Activated CD4-positive, alpha-beta T cell treated with anti-CD3 and anti-CD28 coated beads, Interleukin-2, amount 10 ng/mL, durations not matched to agents 24 days and 14 days (primary cell): Measurements from ENCODE around the gene VAV2. TPM values are rescaled to one million over a fixed set of nuclear protein-coding genes. Genes with fewer than 3 reads are reported as not detected.

Experiments
- DNase-seq: peaks from one replicate; pipeline ENCODE4 v3.0.0; 2022
- H3K27ac Mint-ChIP-seq: one replicate; pipeline ENCODE4 v1.8.0; 2022; ENCODE audit warnings: mild to moderate bottlenecking, mixed read lengths
- H3K27me3 Mint-ChIP-seq: one replicate; pipeline ENCODE4 v1.8.0; 2022; ENCODE audit warnings: mixed read lengths
- H3K36me3 Mint-ChIP-seq: one replicate; pipeline ENCODE4 v1.8.0; 2022; ENCODE audit warnings: low read depth, mild to moderate bottlenecking, mixed read lengths
- H3K4me1 Mint-ChIP-seq: one replicate; pipeline ENCODE4 v1.8.0; 2021; ENCODE audit warnings: mixed read lengths
- H3K4me3 Mint-ChIP-seq: one replicate; pipeline ENCODE4 v1.8.0; 2022; ENCODE audit warnings: mild to moderate bottlenecking, moderate library complexity, mixed read lengths
- H3K9me3 Mint-ChIP-seq: one replicate; pipeline ENCODE4 v1.8.0; 2021; ENCODE audit warnings: mixed read lengths
- intact Hi-C: fragments of 100-400 bp; cut with micrococcal nuclease; formaldehyde crosslinking; loops from one replicate; pipeline ENCODE4 v1.15.1; 2023
- total RNA-seq: library from RNA; stranded (reverse); gene quantifications from 2 replicates; pipeline ENCODE4 v1.2.3, GENCODE V29; 2022

Gene VAV2
- total RNA-seq, 1 donor from 2014 or later = 9.0 TPM

DNA sequence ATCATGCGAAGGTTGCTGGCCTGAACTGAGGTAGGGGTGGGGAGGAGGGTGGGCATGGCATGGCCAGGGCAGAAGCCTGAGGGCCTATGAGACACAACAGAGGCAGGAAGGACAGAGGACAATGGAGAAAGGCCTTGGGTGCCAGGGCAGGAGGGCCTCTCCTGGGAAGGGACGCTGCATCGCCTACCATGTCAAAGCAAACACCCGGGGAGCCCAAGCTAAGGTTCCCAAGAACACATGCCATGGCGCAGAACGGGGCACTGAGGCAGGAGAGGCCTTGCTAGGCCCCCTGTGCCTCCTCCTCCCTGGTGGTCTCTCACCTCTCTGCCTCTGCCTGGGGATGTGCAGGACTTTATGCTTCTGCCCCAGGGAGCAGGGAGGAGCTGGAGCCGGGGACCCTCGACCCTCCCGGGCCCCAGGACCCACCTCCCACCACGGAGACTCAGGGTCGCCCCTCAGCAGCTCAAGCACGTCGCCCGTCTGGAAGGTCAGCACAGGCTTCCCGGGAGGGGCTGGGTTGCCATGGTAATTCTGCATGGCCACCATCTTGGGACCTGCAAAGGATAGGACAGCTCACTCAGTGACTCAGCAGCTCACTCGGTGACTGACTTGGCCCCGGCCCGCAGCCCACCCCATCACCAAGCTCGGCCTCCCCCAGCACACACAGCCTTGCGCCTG, 213.6 kb downstream of the VAV2 start:
- intact Hi-C loops = no loop called here
- no peak for DNase-seq
- H3K27ac Mint-ChIP-seq = no peak overlapping the region
- H3K4me3 Mint-ChIP-seq = no peak overlapping the region
- no peaks in the 10 kb centered on the region for H3K27me3 Mint-ChIP-seq
- H3K4me1 Mint-ChIP-seq = no peaks in the 10 kb centered on the region
- H3K36me3 Mint-ChIP-seq = peaks cover 1% of the 10 kb centered on the region
- H3K9me3 Mint-ChIP-seq = no peaks in the 10 kb centered on the region

- no peak overlapping the region for H3K4me3 Mint-ChIP-seq
- H3K9me3 Mint-ChIP-seq = no peaks in the 10 kb centered on the region
- no peaks in the 10 kb centered on the region for H3K4me1 Mint-ChIP-seq
- intact Hi-C loops = no loop called here
- H3K27me3 Mint-ChIP-seq = no peaks in the 10 kb centered on the region
- DNase-seq = no peak
- H3K27ac Mint-ChIP-seq = no peak overlapping the region
- peaks cover 1% of the 10 kb centered on the region for H3K36me3 Mint-ChIP-seq
These were observed 214.3 kb downstream of the VAV2 start for GRCh38 chr9:133777871-133778270.

GRCh38 chr9:133777068-133777791, 214.9 kb downstream of the VAV2 start:
- Mint-ChIP-seq H3K4me1 (no peaks in the 10 kb centered on the region), H3K36me3 (peaks cover 1% of the 10 kb centered on the region), H3K9me3 (no peaks in the 10 kb centered on the region), H3K27me3 (no peaks in the 10 kb centered on the region), H3K4me3 (no peak overlapping the region), H3K27ac (no peak overlapping the region)
- no peak for DNase-seq
- intact Hi-C loops = no loop called here

GRCh38 chr9:133775951-133776905, 215.9 kb downstream of the VAV2 start:
- no peaks in the 10 kb centered on the region for H3K4me1 Mint-ChIP-seq
- H3K27me3 Mint-ChIP-seq = no peaks in the 10 kb centered on the region
- H3K36me3 Mint-ChIP-seq = peaks cover 1% of the 10 kb centered on the region
- H3K27ac Mint-ChIP-seq = no peak overlapping the region
- no peak for DNase-seq
- intact Hi-C loops = no loop called here
- H3K9me3 Mint-ChIP-seq = no peaks in the 10 kb centered on the region
- H3K4me3 Mint-ChIP-seq = no peak overlapping the region

DNA sequence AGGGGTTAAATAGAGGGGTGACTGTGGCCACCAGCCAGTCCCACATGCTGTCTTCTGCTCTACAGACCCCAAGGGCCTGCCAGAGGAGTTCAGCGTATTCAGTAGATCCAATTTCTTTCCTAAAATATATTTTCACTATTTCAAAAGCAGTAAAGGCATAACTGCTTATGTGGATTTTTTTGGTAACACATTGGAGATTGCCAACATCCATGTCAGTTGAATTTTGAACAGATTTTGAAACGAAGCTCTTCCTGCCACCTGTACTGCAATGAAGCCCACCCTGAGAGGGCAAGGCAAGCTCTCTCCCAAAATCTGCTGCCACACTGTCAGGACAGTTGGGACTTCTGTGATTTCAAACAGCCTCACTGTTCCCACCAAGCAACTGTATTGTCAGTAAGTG, 216.8 kb downstream of the VAV2 start:
- H3K36me3 Mint-ChIP-seq = peaks cover 1% of the 10 kb centered on the region

DNA sequence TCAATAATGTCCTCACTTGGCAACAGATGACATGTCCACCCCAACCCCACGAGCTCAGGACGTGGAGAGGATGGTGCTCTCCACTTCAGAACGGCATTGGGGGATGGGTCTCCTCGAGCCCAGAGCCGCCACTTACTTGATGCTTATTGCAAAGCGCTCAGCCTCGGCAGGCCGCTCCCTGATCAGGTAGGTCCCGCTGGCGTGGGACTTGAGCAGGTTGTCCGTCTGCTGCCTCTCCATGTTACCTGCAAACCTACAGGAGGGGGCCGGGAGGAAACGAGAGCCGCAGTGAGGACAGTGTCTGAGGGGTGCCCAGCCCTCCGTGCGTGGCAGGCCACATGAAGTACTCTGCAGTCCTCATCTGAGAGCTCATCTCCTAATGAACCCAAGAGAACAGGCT, 217.3 kb downstream of the VAV2 start:
- peaks cover 1% of the 10 kb centered on the region for H3K36me3 Mint-ChIP-seq
- H3K4me3 Mint-ChIP-seq = no peak overlapping the region
- H3K27me3 Mint-ChIP-seq = no peaks in the 10 kb centered on the region
- no peak for DNase-seq
- intact Hi-C loops = no loop called here
- no peak overlapping the region for H3K27ac Mint-ChIP-seq
- H3K4me1 Mint-ChIP-seq = no peaks in the 10 kb centered on the region
- H3K9me3 Mint-ChIP-seq = no peaks in the 10 kb centered on the region

More for the DNA sequence above, 216.8 kb downstream of the VAV2 start:
- intact Hi-C loops = no loop called here
- H3K27me3 Mint-ChIP-seq = no peaks in the 10 kb centered on the region
- H3K9me3 Mint-ChIP-seq = no peaks in the 10 kb centered on the region
- no peaks in the 10 kb centered on the region for H3K4me1 Mint-ChIP-seq
- no peak overlapping the region for H3K4me3 Mint-ChIP-seq
- H3K27ac Mint-ChIP-seq = no peak overlapping the region
- no peak for DNase-seq

DNA sequence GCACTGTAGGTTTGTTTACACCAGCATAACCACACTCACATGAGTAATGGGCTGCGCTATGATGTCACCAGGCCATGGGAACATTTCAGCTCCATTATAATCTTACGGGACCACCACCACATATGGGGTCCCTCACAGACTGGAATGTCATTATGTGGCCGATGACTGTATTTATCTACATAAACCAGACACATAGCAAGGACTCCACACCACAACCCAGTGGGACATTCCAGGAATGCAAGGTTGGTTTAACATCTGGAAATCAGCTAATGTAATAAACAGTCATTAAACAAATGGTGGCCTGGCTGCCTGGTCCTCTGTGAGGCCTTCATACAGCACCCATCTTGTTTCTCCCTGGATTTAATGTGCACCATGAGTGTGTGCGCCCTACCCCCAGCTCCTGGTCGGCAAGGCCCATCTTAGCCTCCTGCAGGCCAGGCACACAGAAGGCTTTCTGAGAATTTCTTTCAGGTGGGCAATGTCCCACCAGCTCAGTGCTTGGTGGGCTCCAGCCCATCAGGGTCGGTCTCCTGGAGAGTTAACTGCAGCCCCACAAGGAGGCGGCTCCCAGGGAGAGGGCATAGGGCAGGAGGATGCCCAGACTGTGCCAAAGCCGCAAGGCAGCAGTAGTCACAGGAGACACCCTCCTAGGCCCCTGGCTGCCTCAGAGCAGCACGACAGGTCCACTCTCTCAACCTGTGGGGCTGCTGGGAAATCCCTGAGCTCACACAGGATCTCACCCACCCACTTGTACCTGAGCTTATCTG, 218.1 kb downstream of the VAV2 start:
- Mint-ChIP-seq H3K27me3 (no peaks in the 10 kb centered on the region), H3K36me3 (peaks cover 1% of the 10 kb centered on the region), H3K4me1 (no peaks in the 10 kb centered on the region), H3K27ac (no peak overlapping the region), H3K4me3 (no peak overlapping the region), H3K9me3 (no peaks in the 10 kb centered on the region)
- intact Hi-C loops = no loop called here
- DNase-seq = no peak

DNA sequence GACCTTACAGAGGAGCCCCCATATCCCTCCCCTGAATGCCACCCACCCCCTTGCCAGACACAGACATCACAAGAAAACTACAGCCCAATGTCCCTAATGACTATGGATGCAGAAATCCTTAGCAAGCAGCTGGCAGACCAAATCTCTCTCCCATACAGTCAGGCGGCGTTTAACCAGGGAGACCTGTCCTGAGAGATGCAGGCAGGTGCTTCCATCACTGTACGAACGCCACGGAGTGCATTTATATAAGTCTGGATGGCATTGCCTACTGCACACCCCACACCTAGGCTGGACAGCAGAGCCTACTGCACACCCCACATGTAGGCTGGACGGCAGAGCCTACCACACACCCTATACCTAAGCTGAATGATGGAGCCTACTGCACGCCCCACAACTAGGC, 219.5 kb downstream of the VAV2 start:
- peaks cover 1% of the 10 kb centered on the region for H3K36me3 Mint-ChIP-seq
- intact Hi-C loops = no loop called here
- no peak overlapping the region for H3K4me3 Mint-ChIP-seq
- no peak for DNase-seq
- no peaks in the 10 kb centered on the region for H3K9me3 Mint-ChIP-seq
- H3K27me3 Mint-ChIP-seq = no peaks in the 10 kb centered on the region
- H3K4me1 Mint-ChIP-seq = no peaks in the 10 kb centered on the region
- H3K27ac Mint-ChIP-seq = no peak overlapping the region

DNA sequence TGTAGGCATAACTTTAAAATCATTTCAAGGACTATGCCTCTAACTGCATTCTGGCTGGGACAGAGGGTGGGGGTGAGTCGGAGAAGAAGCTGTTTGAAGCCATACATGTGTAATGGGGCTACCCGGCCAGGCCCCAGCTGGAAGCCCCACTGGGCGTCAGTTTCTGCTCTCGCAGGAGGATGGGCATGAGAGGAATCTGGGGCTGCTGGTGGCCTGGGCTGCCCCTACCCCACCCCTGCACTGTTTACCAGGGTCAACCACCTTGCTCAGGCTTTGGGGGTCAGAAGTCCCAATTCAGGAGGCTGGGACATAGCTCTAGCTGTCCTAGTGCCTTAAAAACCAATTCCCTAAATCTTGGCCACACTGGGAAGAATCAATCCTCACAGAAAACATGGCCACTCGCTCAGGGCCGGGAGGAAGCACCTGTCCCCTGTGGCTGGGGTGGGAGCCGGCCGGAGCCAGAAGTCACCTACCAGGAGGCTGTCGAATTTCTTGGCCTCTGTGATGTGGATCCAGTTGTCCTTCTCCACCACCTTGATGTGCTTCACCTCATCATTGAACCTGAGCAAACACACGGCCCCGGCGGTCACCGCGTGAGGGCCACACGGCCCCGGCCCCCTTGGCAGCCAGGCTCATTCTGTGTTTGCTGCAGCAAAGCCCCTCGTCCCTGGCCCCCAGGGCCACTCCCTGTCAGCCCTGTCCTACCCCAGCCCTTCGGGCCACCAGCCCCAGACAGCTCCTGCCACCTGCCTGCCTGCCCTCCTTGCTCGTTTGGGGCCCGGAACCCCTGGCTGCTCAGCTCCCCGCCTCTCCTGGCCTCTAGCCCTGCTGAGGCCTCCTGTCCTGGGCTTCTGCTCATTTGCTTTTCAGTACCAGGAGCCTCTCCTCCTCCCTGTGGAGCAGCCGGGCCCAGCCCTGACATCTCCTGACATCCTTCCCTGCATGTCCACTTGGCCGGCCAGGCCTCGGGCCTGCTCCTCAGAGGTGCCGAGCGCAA, 220.3 kb downstream of the VAV2 start:
- peaks cover 1% of the 10 kb centered on the region for H3K36me3 Mint-ChIP-seq
- DNase-seq = no peak
- no peak overlapping the region for H3K4me3 Mint-ChIP-seq
- H3K27me3 Mint-ChIP-seq = no peaks in the 10 kb centered on the region
- intact Hi-C loops = no loop called here
- H3K4me1 Mint-ChIP-seq = no peaks in the 10 kb centered on the region
- H3K9me3 Mint-ChIP-seq = peaks cover 1% of the 10 kb centered on the region
- no peak overlapping the region for H3K27ac Mint-ChIP-seq

DNA sequence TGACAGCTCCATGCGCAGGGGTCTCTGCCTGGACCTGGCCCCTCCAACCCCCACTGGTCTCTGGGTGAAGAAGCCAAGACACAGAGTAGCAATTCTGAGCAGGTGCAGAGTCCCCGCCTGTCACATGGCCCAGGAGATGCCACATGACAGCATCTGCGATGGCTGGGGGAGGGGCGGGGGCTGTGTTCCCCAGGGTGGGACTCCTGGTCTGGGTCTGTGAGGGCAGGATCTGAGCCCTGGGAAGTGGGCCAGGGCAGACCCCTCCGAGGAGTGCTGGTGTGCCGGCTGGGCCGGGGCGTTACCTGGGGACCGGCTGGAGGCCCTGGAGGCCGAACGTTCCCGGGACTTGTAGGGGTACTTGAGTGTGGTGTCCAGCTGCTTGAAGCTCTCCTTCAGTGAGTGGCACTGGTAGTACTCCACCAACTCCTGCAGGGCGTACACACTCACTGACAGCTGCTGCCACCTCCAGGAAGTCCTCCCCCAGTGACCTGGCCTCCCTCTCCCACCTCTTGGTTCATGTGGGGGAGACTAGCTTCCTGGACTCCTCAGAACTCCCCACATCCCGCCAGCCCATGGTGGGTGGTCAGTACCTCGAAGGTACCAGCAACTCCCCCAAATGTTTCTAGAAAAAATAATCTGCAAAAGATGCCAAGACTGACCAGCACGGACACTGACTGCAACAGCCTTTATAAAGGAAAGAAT, 221.9 kb downstream of the VAV2 start:
- Mint-ChIP-seq H3K4me1 (no peaks in the 10 kb centered on the region), H3K9me3 (peaks cover 6% of the 10 kb centered on the region), H3K27ac (no peak overlapping the region), H3K4me3 (no peak overlapping the region), H3K27me3 (no peaks in the 10 kb centered on the region), H3K36me3 (peaks cover 1% of the 10 kb centered on the region)
- intact Hi-C loops = no loop called here
- DNase-seq = no peak

DNA sequence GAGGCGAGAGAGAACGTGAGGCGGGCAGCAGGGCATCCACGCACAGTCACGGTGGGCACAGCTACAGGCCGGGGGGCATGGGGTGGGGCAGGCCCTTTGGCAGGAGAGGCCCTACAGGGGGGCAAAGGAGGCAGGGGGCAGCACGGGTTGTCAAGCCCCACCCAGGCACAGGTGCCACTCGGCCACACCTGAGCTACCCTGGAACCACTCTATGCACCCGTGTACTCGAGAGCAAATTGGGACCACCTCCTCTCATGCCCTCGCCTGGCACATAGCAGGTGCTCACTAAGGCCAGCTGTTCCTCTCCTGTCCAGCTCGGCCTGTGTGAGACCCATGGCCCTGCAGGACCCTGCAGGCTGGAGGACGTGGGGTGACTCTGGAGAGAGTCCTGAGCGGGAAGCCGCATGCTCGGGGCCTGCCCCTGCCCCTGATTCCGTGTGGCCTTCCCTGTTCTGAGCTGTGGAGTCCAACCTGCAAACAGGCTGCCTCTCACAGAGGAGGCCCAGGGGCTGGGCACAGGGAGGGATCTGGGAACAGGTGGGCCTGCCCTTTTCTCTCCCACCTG, 222.5 kb downstream of the VAV2 start:
- intact Hi-C loops = no loop called here
- Mint-ChIP-seq H3K4me1 (no peaks in the 10 kb centered on the region), H3K9me3 (peaks cover 6% of the 10 kb centered on the region), H3K4me3 (no peak overlapping the region), H3K36me3 (no peaks in the 10 kb centered on the region), H3K27me3 (no peaks in the 10 kb centered on the region), H3K27ac (no peak overlapping the region)
- DNase-seq = no peak
